ENCODE data around the gene ZNF282.

GRCh38 chr7:149199234-149199995, 4.1 kb downstream of the ZNF282 start:
- TF ChIP-seq POLR2A (IDR thresholded peaks at IDR 0.05; ENCODE audit: low read length): no peak
- TF ChIP-seq GATA1 (IDR thresholded peaks at IDR 0.05; ENCODE audit: low read depth, low read length): no peak
